Stimulated activated CD4-positive, alpha-beta T cell treated with anti-CD3 and anti-CD28 coated beads, Interleukin-4, amount 100 ng/mL, for 48 hours (primary cell): ENCODE measurements around the gene SH3PXD2A.

Experiments used
- DNase-seq, 2 donors: peaks; one replicate each; pipeline ENCODE4 v3.0.0-alpha.2; 2020; ENCODE audit warnings: low read depth in 2 of 2

Gene SH3PXD2A

DNA sequence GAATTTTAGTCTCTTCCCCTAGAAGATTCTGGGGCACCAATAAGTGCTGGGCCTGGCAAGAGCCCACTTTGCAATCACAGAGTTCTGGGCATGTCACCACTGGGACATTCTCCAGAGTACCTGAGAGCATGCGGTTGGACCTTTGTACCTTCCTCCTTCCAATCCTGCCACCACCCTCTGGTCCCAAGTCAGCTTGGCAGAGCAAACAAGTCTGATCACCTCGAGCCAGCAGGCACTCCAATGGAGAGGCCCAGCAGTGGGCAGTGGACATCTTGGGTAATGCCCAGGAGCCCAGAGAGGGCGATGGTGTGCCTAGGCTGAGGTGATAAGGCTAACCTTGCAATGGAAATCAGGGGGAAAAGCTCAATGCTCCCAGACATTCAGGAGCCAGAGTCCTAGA is 43.4 kb downstream of the SH3PXD2A start:
- DNase-seq = no peak

- no peak for DNase-seq
Observed at GRCh38 chr10:103811463-103811862, 43.9 kb downstream of the SH3PXD2A start.

- DNase-seq = no peak
Observed at GRCh38 chr10:103808780-103809179, 46.6 kb downstream of the SH3PXD2A start.

DNA sequence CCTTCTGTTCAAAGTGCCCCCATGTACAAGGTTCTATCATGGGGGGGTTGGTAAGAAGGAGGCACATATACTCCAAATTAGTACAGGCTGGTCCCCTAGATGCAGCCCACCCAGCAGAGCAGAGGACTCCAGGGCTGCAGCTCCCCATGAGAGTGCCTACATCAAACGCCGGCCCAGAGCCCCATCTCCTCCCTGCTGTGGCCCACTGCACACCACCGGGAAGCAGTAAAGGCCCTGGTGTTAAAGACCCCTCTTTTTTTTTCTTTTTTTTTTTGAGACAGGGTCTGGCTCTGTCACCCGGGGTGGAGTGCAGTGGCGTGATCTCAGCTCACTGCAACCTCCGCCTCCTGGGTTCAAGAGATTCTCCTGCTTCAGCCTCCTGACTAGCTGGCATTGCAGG is 47.4 kb downstream of the SH3PXD2A start:
- no peak for DNase-seq

DNA sequence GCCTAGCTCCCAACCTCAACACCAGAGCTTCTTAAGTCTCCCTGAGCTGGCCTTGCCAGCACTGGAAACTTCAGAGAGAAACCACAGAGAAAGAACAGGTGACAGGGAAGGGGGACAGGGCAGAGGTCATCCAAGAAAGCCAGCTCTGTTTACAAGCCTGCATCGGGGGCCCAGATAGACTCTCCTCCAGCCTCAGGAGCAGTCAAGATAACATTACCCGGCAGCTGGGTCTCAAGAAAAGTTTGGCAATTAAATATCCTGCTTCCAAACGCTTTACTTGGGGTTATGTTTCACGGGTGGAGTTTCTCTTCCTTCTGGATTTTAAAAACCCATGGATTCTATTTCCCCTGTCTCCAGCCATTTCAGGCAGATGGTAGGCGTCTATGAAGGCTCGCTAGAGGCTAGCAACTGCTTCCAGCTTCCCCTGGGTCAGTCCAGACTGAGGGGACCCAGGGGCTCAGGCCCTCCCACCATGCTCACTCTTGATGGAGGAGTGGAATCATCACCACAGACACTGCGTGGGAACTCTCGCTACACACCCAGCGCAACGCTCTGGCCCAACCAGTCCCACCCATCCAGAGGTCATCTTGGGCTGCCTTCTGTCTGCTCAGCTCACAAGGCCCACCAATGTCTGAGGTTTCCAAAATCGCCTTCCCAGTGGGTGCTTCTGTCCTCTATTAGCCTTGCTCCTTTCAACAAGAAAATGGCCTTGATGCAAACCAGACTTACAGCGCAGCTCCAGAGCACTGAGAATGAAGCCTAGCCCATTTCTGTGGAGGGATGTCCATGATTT is 48.8 kb downstream of the SH3PXD2A start:
- DNase-seq = no peak

GRCh38 chr10:103805781-103806180 is 49.6 kb downstream of the SH3PXD2A start:
- no peak for DNase-seq

GRCh38 chr10:103804871-103805270 is 50.5 kb downstream of the SH3PXD2A start:
- no peak for DNase-seq

- peak in 1 of 2 donors; percentile 9 for DNase-seq
Observed at GRCh38 chr10:103803941-103804340, 51.4 kb downstream of the SH3PXD2A start.

- DNase-seq = no peak
Observed at GRCh38 chr10:103802637-103803353, 52.6 kb downstream of the SH3PXD2A start.

- no peak for DNase-seq
Observed at GRCh38 chr10:103802081-103802480, 53.3 kb downstream of the SH3PXD2A start.

GRCh38 chr10:103800789-103801540 is 54.4 kb downstream of the SH3PXD2A start:
- DNase-seq = no peak

DNA sequence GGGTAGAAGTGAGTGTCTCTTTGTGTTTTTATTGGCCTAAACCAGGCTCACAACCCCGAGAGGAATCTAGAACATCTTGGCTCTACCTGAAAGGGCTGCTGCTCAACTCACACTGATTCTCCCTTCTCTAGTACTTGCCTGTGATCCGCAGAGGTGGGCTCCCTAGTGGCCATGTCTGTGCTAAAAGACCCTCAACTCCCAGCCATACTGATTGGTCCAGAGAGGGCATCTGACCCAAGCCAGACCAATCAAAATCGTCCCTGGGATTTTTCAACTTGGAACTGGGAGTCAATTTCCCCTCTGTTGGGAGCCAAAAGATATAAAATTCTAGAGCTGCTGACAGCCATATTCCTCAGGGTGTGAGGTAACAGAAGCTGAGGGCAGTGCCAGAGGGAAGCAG is 55.3 kb downstream of the SH3PXD2A start:
- DNase-seq = no peak

DNA sequence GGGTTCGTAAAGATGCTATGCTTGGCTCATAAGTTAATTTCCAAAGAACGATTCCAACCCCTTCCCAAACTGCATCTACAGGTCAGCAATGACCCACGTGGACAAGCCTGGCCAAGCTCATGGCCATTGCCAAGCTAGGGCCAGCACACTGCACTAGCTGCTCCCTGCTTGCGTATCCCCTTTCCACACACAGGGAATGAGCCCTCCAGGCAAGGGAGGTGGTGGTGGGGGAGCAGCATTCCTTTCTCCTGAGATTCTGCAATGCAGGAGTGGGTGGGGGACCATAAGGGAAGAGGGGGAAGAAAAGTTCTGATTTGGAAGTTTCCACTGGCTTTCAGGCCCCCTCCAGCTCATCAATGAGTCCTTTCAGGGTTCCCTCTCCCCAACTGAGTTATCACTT is 56.0 kb downstream of the SH3PXD2A start:
- no peak for DNase-seq

DNA sequence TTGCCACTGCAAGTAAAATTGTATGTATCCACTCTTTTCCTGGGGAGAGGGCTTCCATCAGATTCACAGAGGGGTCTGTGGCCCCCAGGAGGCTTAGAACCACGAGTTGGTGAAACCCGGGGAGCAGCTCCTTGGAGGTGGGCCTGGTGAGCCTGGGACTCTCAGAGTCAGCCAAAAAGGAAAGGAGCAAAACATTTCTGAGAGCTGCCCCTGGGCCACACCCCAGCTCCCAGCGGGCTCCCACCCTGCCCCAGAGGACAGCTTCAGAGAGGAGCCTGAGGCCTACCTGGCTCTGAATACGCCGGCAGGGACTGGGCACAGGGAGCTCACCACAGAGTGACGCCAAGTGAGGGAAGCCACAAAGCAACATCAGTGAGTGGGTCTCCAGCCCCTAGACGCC is 56.9 kb downstream of the SH3PXD2A start:
- DNase-seq = no peak

DNA sequence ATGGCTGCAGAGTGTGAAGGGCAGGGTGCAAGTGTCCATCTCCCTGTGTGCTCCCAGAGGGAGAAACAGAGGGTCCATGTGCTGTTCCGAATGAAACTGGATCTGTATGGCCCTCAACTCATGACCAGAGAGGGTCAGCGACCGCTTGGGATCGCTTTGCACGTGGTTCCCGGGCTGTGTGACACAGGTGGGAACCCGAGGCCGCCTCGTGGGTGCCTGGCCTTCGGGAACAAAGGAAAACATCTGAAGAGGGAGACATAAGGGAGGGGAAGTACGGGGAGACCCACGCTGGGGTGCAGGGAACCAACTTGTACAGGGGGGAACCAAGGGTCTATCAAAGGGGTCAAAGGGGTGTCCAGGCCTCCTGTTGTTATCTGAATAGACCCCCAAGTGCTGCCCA is 57.5 kb downstream of the SH3PXD2A start:
- DNase-seq = no peak

GRCh38 chr10:103795634-103796270 is 59.6 kb downstream of the SH3PXD2A start:
- DNase-seq = no peak

DNA sequence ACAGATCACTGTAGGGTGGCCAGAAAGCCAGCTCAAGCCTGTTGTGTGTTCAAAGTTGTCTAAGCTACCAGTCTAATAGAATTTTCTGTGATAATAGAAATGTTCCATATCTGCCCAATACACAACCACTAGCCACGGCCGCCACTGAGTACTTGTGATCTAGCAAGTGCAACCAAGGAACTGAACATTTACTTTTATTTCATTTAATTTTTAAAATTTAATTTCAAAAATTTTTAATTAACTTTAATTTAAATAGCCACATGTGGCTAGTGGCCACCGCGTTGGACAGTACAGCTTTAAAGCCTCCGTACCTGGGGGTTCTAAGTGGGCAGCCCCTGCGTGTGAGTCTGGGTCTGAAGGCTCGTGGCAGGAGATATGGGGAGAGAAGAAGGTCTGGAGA is 60.4 kb downstream of the SH3PXD2A start:
- DNase-seq = no peak

- DNase-seq = no peak
Observed at GRCh38 chr10:103793920-103794883, 61.2 kb downstream of the SH3PXD2A start.

- DNase-seq = no peak
Observed at GRCh38 chr10:103793429-103793828, 61.9 kb downstream of the SH3PXD2A start.

GRCh38 chr10:103792547-103792946 is 62.8 kb downstream of the SH3PXD2A start:
- DNase-seq = no peak

- no peak for DNase-seq
Observed at GRCh38 chr10:103791858-103792257, 63.5 kb downstream of the SH3PXD2A start.
